GM21515 (cell line): ENCODE measurements around the gene TBC1D22B.

ENCODE experiments used
- ATAC-seq: cut with Tn5 transposase; IDR thresholded peaks from one replicate; pipeline ENCODE4 v1.9.1; 2021; ENCODE audit not compliant: unreplicated experiment

The TBC1D22B gene

DNA sequence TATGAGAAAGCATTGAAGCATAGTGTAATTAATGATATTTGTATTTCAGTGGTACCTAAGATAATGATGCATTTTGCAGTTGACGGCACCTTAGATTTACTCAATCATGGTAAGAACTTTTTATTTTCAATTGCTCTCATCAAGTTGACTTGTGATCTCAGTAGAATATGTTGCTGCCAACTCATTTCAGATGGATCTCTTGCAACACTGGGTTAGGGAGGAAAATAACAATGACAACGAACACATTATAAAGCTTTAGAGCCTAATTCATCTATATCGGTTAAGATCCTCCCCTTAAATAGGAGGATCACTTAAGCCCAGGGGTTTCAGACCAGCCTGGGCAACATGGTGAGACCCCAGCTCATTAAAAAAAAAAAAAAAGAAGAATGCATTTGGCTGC, 18.0 kb upstream of the TBC1D22B start:
- no peak for ATAC-seq

- no peak for ATAC-seq
Measured at GRCh38 chr6:37239950-37240713, 17.4 kb upstream of the TBC1D22B start.

DNA sequence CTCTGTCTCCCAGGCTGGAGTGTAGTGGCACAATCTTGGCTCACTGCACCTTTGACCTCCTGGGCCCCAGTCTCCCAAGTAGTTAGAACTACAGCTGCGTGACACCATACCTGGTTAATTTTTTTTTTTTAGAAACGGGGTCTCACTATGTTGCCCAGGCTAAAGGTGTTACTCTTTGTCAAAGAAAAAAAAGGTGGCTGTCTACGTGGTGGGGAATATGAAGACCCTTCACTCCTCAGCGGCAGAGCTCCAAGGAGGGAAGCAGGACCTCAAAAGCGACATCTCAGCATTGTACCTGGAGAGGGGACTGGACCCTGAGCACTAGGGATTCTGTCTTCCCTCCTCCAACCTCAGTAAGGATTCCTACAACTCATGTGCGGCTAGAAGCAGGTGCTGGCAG, 16.4 kb upstream of the TBC1D22B start:
- ATAC-seq, result no peak

- ATAC-seq, result no peak
Measured at GRCh38 chr6:37241775-37242428, 15.7 kb upstream of the TBC1D22B start.

DNA sequence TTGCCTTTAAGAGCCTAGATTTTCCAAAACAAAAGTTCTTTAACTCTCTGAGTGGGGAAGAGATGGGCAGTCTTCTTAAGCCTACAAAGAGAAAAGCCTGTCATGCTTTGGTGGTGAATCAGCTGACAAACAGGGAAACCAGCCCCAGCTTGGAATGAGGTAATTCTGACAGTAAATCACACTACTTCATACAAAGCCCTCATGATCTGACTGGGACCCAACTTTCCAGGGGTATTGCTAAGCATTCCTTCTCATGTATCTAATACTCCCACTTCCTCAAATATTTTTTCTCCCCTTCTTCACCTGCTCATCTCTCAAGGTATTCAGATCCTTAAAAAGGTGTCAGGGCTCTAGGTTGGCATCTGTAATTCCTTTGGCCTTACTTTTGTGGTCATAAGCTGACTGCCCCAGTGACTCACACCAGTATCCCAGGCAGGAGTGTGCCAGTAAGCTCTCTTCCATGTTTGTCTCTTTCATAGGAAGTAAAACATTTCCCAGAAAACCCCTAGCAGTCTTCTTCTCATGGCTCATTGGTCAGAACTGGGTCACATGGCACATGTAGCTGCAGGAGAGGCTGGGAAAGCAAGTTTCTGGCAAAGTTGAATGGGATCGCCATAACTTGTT, 15.0 kb upstream of the TBC1D22B start:
- ATAC-seq, result no peak

DNA sequence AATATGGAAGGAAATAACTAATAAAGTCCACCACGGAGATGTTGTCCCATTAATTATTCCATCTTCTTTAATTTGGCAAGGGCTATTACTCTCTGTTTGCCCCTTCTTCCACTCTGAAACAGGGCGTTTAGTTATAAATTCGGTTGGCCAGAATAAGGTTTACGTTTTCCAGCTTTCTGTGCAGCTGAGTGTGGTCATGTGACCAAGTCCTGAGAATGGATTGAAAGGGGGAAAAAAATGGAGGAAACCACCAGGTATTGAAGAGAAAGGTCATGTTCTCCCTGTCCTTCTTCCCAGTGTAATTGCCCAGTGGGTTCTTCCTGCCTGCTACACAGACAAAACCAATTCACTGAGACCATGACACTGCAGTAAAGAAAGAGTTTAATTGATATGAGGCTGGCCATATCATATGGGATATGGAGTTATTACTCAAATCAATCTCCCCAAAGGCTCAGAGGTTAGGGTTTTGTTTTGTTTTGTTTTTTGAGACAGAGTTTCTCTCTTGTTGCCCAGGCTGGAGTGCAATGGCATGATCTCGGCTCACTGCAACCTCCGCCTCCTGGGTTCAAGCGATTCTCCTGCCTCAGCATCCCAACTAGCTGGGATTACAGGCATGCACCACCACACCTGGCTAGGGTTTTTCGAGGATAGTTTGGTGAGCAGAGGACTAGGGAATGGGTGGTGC, 14.3 kb upstream of the TBC1D22B start:
- no peak for ATAC-seq

DNA sequence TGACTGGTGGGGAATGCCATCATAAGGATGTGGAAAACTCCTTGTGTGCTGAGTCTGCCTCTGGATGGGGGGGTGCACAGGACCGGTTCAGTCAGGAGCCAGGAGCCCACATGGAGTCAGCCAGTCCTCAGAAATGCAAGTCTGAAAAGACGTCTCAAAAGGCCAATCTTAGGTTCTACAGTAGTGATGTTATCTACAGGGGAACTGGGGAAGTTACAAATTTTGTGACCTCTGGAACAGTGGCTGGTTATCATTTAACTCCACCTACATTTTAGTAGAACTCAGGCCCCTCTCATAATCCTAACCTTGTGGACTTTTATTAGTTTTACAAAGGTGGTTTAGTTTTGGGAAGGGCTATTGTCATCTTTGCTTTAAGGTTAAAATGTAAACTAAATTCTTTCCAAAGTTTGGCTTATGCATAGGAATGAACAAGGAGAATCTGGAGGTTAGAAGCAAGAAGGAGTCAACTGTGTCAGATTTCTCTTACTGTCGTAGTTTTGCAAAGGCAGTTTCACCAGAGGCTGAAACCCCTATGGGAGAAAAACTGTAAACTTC, 13.7 kb upstream of the TBC1D22B start:
- ATAC-seq, result no peak

GRCh38 chr6:37244430-37245310, 12.9 kb upstream of the TBC1D22B start:
- ATAC-seq, result no peak

- no peak for ATAC-seq
Measured at GRCh38 chr6:37251211-37251780, 6.3 kb upstream of the TBC1D22B start.

- ATAC-seq, result no peak
Measured at GRCh38 chr6:37253486-37254007, 4.0 kb upstream of the TBC1D22B start.

GRCh38 chr6:37254881-37255280, 2.7 kb upstream of the TBC1D22B start:
- no peak for ATAC-seq

DNA sequence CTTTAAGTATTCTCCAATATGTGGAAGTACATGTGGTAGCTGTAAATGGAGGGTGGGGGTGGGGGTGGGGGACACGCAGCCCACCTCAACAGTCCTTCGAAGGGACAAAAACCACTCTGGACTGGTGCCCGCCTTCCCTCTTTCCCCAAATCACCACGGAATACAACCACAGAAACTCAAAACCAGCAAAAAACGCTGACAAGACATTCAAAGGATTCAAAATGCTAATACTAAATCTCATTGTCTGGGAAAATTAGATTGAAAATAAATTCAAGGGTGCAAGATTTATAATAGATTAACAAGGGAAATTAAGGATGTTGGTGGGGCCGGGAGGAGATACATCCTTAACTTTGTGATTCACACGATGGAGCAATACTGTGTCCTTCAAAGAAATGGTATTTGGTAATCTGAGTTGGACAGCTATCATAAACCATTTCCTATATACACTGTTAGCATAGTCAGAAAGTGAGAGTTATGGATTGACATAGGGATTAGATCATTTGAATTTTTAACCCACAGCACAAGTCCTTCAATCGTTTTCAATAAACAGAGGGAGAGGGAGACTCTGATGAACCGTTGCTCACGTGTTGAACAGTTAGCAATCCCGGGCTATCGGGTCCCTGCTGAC, 766 bp upstream of the TBC1D22B start:
- ATAC-seq, result no peak

DNA sequence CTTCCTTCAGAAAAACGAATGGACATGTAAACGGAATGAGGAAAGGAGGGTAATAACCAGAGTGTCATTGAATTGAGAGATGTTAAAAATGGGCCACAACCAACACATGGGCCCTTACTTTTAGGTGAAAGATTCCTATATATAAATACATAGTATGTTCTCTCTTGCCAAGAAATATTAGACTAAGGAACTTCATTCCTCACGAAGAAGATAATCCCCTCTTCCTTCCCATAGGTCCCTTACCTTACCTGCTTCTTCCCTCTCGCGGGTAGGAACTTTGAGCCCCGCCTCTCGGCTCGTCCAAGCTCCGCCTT, 295 bp upstream of the TBC1D22B start:
- no peak for ATAC-seq

GRCh38 chr6:37258405-37259105, 983 bp downstream of the TBC1D22B start:
- no peak for ATAC-seq

DNA sequence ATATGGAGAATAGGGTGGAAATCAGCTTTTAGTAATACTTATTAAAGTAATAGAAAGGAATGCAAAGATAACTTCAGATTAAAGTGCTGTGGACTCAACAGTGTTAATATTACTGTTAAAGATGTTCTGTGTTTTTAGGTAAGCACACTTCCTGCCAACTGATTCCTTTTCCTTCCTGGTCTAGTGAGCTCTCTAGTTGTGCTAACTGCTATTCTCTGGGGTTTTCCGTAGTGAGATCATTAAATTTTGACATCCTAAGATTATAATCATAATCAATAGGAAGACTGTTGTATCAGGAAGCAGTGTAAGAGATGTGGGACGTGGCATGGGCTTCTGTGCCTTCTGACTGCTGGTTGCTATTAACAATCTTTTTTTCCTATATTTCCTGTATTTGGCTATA, 1.6 kb downstream of the TBC1D22B start:
- ATAC-seq, result no peak

- ATAC-seq, result no peak
Measured at GRCh38 chr6:37260040-37260439, 2.5 kb downstream of the TBC1D22B start.

DNA sequence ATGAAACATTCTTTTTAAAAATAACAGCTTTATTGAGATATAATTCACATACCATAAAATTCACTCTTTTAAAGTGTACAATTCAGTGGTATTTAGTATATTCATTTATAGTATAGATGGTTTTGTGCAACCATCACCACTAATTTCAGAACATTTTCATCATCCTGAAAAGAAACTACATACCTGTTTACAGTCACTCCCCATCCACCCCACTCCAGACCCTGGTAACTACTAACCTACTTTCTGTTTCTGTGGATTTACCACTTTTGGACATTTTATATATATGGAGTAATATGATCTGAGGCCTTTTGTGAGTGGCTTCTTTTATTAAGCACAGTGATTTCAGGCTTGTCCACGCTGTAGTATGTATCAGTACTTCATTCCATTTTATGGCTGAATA, 2.9 kb downstream of the TBC1D22B start:
- no peak for ATAC-seq

DNA sequence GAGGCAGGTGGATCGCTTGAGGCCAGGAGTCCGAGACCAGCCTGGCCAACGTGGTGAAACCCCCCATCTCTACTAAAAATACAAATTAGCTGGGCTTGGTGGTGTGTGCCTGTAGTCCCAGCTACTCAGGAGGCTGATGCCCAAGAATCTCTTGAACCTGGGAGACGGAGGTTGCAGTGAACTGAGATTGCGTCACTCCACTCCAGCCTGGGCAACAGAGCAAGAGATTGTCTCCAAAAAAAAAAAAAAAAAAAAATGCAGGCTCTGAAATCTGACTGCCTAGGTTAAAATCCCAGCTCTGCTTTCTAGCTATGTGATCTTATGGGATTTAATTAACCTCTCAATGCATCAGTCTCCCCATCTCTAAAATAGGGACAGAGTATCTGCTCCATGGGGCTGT, 3.6 kb downstream of the TBC1D22B start:
- ATAC-seq, result no peak

DNA sequence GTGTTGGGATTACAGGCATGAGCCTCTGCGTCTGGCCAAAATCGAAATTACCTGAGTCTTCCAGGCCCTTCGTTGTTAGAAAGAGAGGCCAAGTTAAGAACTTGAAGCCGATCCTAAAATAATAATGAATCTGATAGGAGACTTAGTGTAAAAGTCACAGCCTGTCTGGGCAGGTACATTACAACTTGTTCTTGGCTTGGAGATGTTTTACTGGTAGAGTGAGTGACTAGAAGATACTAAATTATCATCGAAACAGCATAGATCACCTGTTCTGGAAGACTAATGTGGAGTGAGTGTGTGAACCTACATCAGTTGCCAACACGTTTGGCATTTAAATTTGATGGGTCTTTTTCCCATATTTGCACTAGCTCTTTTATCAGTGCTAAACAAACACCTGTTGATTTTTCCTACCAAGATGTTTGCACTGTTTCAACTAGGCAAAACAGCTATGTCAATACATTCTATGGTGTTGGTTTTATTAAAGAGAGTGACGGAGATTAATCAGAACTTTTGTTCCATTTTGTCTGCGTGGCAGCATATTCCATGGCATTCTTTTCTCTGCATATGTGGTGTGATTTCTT, 5.0 kb downstream of the TBC1D22B start:
- ATAC-seq, result no peak
